Activated naive CD8-positive, alpha-beta T cell treated with anti-CD3 and anti-CD28 coated beads, Interleukin-2, amount 50 U/mL, for 24 hours (primary cell): ENCODE measurements around the gene PPP1R1A.

ENCODE experiments used
- ATAC-seq: fragments of 150-1000 bp; cut with Tn5 transposase; one replicate; pipeline ENCODE4 v1.10.0; 2021
- DNase-seq: peaks from one replicate; pipeline ENCODE4 v3.0.0; 2021
- H3K27ac Mint-ChIP-seq: one replicate; pipeline ENCODE4 v1.8.0; 2021; ENCODE audit warnings: mild to moderate bottlenecking, mixed read lengths
- H3K27me3 Mint-ChIP-seq: one replicate; pipeline ENCODE4 v1.8.0; 2021; ENCODE audit warnings: mixed read lengths
- H3K36me3 Mint-ChIP-seq: one replicate; pipeline ENCODE4 v1.8.0; 2021; ENCODE audit warnings: low read depth, mixed read lengths
- H3K4me1 Mint-ChIP-seq: one replicate; pipeline ENCODE4 v1.8.0; 2021; ENCODE audit warnings: mixed read lengths
- H3K4me3 Mint-ChIP-seq: one replicate; pipeline ENCODE4 v1.8.0; 2021; ENCODE audit warnings: mild to moderate bottlenecking, moderate library complexity, mixed read lengths
- H3K9me3 Mint-ChIP-seq: one replicate; pipeline ENCODE4 v1.8.0; 2021; ENCODE audit warnings: mixed read lengths

The PPP1R1A gene

GRCh38 chr12:54571193-54572188, 17.0 kb downstream of the PPP1R1A start:
- Mint-ChIP-seq H3K4me1 (no peaks in the 10 kb centered on the region), H3K4me3 (no peak overlapping the region), H3K9me3 (no peaks in the 10 kb centered on the region), H3K36me3 (peaks cover 6% of the 10 kb centered on the region), H3K27me3 (no peaks in the 10 kb centered on the region), H3K27ac (no peak overlapping the region)
- no peak for ATAC-seq
- no peak for DNase-seq

GRCh38 chr12:54569995-54570528, 18.4 kb downstream of the PPP1R1A start:
- H3K27me3 Mint-ChIP-seq, result no peaks in the 10 kb centered on the region
- H3K9me3 Mint-ChIP-seq, result no peaks in the 10 kb centered on the region
- no peaks in the 10 kb centered on the region for H3K4me1 Mint-ChIP-seq
- DNase-seq, result no peak
- no peak overlapping the region for H3K27ac Mint-ChIP-seq
- ATAC-seq, result no peak
- no peak overlapping the region for H3K4me3 Mint-ChIP-seq
- H3K36me3 Mint-ChIP-seq, result peaks cover 4% of the 10 kb centered on the region

GRCh38 chr12:54569072-54569471, 19.4 kb downstream of the PPP1R1A start:
- Mint-ChIP-seq H3K4me3 (no peak overlapping the region), H3K36me3 (peaks cover 4% of the 10 kb centered on the region), H3K27me3 (no peaks in the 10 kb centered on the region), H3K27ac (no peak overlapping the region), H3K9me3 (no peaks in the 10 kb centered on the region), H3K4me1 (no peaks in the 10 kb centered on the region)
- ATAC-seq, result peak; percentile 15
- DNase-seq, result no peak

GRCh38 chr12:54566792-54567191, 21.7 kb downstream of the PPP1R1A start:
- Mint-ChIP-seq H3K4me1 (peaks cover 5% of the 10 kb centered on the region), H3K9me3 (no peaks in the 10 kb centered on the region), H3K4me3 (no peak overlapping the region), H3K27ac (no peak overlapping the region), H3K36me3 (peaks cover 4% of the 10 kb centered on the region), H3K27me3 (no peaks in the 10 kb centered on the region)
- ATAC-seq (no peak), DNase-seq (no peak)

GRCh38 chr12:54565986-54566544, 22.4 kb downstream of the PPP1R1A start:
- Mint-ChIP-seq H3K36me3 (peaks cover 4% of the 10 kb centered on the region), H3K27ac (no peak overlapping the region), H3K4me3 (no peak overlapping the region), H3K27me3 (no peaks in the 10 kb centered on the region), H3K4me1 (peaks cover 12% of the 10 kb centered on the region), H3K9me3 (no peaks in the 10 kb centered on the region)
- ATAC-seq (no peak), DNase-seq (no peak)

- no peak for DNase-seq
- Mint-ChIP-seq H3K4me3 (no peak overlapping the region), H3K27ac (no peak overlapping the region), H3K36me3 (peaks cover 4% of the 10 kb centered on the region), H3K27me3 (no peaks in the 10 kb centered on the region), H3K4me1 (peaks cover 18% of the 10 kb centered on the region), H3K9me3 (no peaks in the 10 kb centered on the region)
- no peak for ATAC-seq
Measured at GRCh38 chr12:54565310-54565985, 23.0 kb downstream of the PPP1R1A start.

GRCh38 chr12:54564768-54565167, 23.7 kb downstream of the PPP1R1A start:
- ATAC-seq (no peak), DNase-seq (no peak)
- peaks cover 25% of the 10 kb centered on the region for H3K4me1 Mint-ChIP-seq
- H3K36me3 Mint-ChIP-seq, result peaks cover 6% of the 10 kb centered on the region
- no peaks in the 10 kb centered on the region for H3K9me3 Mint-ChIP-seq
- H3K4me3 Mint-ChIP-seq, result no peak overlapping the region
- H3K27me3 Mint-ChIP-seq, result no peaks in the 10 kb centered on the region
- H3K27ac Mint-ChIP-seq, result no peak overlapping the region

- H3K4me1 Mint-ChIP-seq, result peaks cover 30% of the 10 kb centered on the region
- H3K27ac Mint-ChIP-seq, result no peak overlapping the region
- ATAC-seq (no peak), DNase-seq (no peak)
- H3K36me3 Mint-ChIP-seq, result peaks cover 6% of the 10 kb centered on the region
- H3K4me3 Mint-ChIP-seq, result no peak overlapping the region
- no peaks in the 10 kb centered on the region for H3K9me3 Mint-ChIP-seq
- H3K27me3 Mint-ChIP-seq, result no peaks in the 10 kb centered on the region
Measured at GRCh38 chr12:54563787-54564186, 24.7 kb downstream of the PPP1R1A start.

- Mint-ChIP-seq H3K4me1 (peaks cover 30% of the 10 kb centered on the region), H3K9me3 (no peaks in the 10 kb centered on the region), H3K27me3 (no peaks in the 10 kb centered on the region), H3K27ac (no peak overlapping the region), H3K36me3 (peaks cover 6% of the 10 kb centered on the region), H3K4me3 (no peak overlapping the region)
- ATAC-seq (no peak), DNase-seq (no peak)
Measured at GRCh38 chr12:54562750-54563356, 25.6 kb downstream of the PPP1R1A start.

- H3K4me3 Mint-ChIP-seq, result peak overlapping the region; percentile 75
- H3K27ac Mint-ChIP-seq, result peak overlapping the region; percentile 79
- H3K27me3 Mint-ChIP-seq, result no peaks in the 10 kb centered on the region
- H3K4me1 Mint-ChIP-seq, result peaks cover 30% of the 10 kb centered on the region
- no peaks in the 10 kb centered on the region for H3K9me3 Mint-ChIP-seq
- H3K36me3 Mint-ChIP-seq, result peaks cover 2% of the 10 kb centered on the region
- ATAC-seq, result peak; percentile 30
- peak; percentile 25 for DNase-seq
Measured at GRCh38 chr12:54561164-54561563, 27.3 kb downstream of the PPP1R1A start.

GRCh38 chr12:54560374-54560858, 28.0 kb downstream of the PPP1R1A start:
- Mint-ChIP-seq H3K36me3 (peaks cover 2% of the 10 kb centered on the region), H3K4me1 (peaks cover 30% of the 10 kb centered on the region), H3K9me3 (no peaks in the 10 kb centered on the region), H3K27me3 (no peaks in the 10 kb centered on the region), H3K4me3 (peak overlapping the region; percentile 75), H3K27ac (peak overlapping the region; percentile 79)
- DNase-seq (peak; percentile 84), ATAC-seq (peak; percentile 100)

GRCh38 chr12:54558759-54559158, 29.7 kb downstream of the PPP1R1A start:
- DNase-seq (no peak), ATAC-seq (no peak)
- Mint-ChIP-seq H3K27me3 (no peaks in the 10 kb centered on the region), H3K4me3 (no peak overlapping the region), H3K9me3 (no peaks in the 10 kb centered on the region), H3K4me1 (peaks cover 30% of the 10 kb centered on the region), H3K27ac (no peak overlapping the region), H3K36me3 (peaks cover 2% of the 10 kb centered on the region)

GRCh38 chr12:54558311-54558710, 30.1 kb downstream of the PPP1R1A start:
- ATAC-seq (no peak), DNase-seq (no peak)
- H3K4me3 Mint-ChIP-seq, result no peak overlapping the region
- peaks cover 2% of the 10 kb centered on the region for H3K36me3 Mint-ChIP-seq
- no peaks in the 10 kb centered on the region for H3K27me3 Mint-ChIP-seq
- H3K27ac Mint-ChIP-seq, result no peak overlapping the region
- H3K9me3 Mint-ChIP-seq, result no peaks in the 10 kb centered on the region
- peaks cover 30% of the 10 kb centered on the region for H3K4me1 Mint-ChIP-seq

- no peaks in the 10 kb centered on the region for H3K9me3 Mint-ChIP-seq
- peaks cover 4% of the 10 kb centered on the region for H3K27me3 Mint-ChIP-seq
- peaks cover 21% of the 10 kb centered on the region for H3K4me1 Mint-ChIP-seq
- ATAC-seq (no peak), DNase-seq (no peak)
- no peak overlapping the region for H3K27ac Mint-ChIP-seq
- H3K36me3 Mint-ChIP-seq, result peaks cover 2% of the 10 kb centered on the region
- no peak overlapping the region for H3K4me3 Mint-ChIP-seq
Measured at GRCh38 chr12:54555670-54556257, 32.7 kb downstream of the PPP1R1A start.
